PC-9 (cell line): ENCODE data around the gene EGFR.

Experiments
- CTCF ChIP-seq: fragments of 200-600 bp; sonication (generic); conservative IDR thresholded peaks from 2 replicates; pipeline ENCODE4 v1.6.1; 2017; ENCODE audit warnings: mixed run types, antibody characterized with exemption, mild to moderate bottlenecking, moderate library complexity
- EZH2 ChIP-seq: fragments of 200-600 bp; sonication (generic); IDR thresholded peaks from 2 replicates; pipeline ENCODE4 v1.8.0; 2017; ENCODE audit warnings: antibody characterized with exemption, low read depth

GRCh38 chr7:55017841-55018240 lies 976 bp upstream of the EGFR start:
- no peak for TF ChIP-seq CTCF
- TF ChIP-seq EZH2, result no peak
